Femur (tissue), 1 donor: ENCODE results near the gene PNMA6E.

Source experiments
- DNase-seq: peaks from one replicate; pipeline ENCODE4 v3.0.0-alpha.2; 2017

Gene PNMA6E

DNA sequence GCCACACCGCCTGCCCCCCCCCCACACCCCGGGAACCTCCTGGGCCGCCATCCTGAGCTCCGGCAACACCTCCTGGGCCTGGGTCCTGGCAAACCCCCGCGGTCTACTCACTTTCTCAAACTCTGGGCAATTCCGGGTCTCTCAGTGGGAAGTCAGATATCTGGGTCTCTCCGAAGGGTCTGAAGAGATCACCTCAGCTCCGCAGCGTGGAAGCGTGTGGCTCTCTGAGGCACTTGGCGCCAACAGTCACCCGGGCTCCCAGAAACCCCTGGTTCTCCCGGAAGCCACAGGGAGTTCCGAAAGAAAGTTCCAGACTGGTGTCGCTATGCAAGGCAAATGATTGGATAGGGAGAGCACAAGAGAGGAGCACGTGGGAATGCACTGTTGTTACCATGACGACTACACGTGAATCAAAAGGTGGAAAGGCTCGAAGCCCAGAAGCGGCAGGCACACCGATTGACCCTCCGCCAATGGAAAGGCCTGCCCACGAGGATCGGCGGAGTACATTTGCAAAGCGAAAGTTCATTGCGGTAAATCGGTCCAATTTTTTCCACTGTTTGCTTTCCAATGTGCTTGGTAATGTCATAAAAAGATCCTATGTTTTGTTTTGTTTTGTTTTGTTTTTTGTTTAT is at the start of gene PNMA6E:
Gene PNMA6E, minus strand, starts transcription at position 218 of the 632 bp plus-strand sequence. CDS start 2,501 bp downstream, outside the sequence.
- DNase-seq, result no peak

DNA sequence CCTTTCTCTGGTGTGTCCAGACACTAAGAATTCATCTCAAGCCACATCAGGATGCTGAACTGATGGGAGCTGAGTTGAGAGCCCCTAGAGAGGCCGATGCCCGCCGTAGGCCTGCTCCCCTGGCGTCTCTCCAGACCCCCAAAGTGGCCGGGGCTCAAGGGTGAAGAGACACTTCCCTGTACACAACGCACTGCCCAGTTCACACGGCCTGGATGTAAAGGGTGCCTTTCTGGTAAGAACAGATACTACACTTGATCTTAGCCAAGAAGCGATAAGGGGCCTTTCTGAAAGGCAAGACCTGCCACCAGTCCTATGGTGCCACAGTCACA is 49.8 kb upstream of the PNMA6E start:
- peak; percentile 14 for DNase-seq

DNA sequence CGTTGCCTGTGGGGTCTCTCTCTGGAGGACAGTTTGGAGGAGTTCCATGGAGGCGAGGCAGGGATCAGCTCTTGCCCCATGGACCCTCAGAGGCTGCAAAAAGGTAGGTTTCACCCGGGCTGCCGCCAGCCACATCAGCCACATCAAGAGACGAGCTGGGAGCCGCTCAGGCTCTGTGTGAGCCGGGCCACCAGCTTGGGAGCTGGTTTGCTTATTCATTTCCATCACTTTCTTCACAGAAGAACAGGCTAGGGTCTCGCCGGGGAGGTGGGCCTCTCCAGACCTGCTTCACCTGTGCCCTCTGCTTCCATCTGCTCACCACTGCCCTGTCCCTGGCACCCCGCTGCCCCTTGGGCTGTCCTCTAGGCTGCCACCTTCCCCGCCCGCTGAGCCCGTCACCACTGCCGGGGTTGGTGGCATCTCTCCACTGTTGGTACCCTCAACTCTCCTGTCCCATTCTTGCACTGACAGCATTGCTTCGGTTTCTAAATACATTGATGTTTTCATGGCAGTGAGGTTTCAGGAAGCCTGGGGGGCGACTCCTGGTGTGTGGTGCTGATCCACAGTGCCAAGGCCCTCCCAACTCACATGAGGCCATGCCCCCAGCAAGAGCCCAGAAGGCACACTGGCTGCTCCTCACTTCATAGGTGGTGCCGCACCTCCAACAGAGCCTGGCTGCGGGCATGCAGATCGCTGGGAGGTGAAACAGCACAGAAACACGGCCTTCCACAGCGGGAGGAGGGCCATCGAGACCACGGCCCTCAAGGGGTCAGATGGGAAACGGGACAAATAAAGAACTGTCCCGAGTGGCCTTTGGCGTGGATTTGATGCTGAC is 49.2 kb upstream of the PNMA6E start:
- no peak for DNase-seq

DNA sequence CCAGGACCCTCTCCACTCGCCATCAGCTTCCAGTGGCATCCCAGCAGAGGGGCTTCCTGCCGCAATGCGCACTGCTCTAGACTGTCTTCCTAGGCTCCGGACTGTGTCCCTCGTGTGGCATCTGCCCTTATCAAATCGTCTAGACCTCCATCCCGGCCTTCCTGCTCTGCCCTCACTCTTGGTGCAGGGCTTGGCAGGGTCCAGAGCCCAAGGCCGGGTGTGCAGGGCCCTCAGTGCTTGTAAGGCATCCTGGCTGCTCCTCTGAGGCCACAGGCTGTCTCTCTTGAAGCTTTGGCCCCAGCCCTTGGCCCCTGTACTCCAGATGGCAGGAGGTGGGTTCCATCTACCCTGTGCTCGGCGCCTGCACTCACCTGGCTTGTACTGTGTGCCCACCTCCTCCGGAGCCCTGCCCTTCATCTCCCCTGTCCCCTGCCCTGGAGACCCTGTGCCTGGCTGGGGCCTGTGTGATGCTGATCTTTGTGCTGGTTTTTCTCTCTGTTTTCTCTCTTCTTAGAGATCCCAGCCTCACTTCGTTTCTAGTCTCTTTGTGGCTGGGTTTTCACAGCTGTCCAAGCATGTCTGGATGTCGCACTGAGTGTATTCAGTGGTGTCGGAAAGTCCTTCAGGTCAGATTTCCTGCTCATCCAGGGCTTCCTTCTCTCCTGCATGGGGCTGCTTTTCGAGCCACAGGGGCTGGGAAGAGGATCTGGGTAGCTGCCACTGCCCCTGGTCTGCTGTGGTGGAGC is 48.4 kb upstream of the PNMA6E start:
- no peak for DNase-seq

DNA sequence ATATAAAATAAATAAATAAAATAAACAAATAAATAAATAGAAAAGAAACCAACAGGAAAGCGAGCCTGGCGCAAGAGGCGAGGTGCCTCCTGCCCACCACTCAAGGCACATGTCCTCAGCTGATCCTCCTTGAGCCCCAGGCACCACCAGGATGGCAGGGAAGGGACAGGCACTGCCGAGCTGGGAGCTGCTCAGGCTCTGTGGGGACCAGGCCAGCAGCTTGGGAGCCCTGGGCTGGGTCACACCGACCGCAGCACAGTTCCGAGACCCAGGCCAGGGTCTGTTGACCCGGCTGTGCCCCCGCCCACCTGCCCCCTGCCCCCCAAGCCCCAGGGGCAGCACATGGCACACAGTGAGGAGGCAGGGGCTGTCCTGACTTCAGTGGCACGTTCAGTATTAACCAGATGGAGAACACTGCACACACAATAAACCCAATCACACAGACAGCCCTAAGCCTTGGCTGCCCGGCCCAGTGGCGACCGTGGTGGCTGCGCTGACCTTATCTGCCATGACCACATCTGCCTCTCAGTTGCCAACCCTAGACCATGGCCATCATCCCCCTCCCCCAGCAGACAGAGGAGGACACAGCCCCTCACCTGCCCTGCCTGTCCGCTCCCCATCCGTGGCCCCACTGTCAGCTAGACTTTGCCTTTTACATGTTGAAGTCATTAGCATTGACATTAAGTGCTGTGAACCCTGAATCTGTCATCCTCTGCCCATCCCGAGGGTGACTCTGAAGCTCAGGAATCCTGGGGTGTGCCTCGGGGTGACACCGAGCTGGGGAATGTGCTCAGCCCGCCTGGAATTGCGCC is 47.6 kb upstream of the PNMA6E start:
- no peak for DNase-seq

DNA sequence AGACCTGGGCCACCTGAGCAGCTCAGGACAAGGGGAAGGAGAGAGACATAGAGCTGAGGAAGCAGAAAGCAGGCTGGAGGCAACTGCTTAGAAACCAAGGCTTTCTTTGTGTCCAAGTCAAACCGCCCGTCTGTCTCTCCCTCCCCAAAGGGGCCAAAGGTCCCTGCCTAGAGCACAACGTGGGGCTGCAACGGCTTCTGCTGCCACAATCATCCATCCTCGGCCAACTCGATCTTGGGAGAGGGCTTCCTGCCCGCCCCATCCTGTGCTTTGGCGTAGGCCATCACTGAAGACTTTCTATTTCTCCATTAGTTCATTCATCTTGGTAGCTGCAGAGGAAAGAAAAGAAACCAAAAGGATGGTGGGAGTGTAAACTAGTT is 46.4 kb upstream of the PNMA6E start:
- DNase-seq, result no peak

DNA sequence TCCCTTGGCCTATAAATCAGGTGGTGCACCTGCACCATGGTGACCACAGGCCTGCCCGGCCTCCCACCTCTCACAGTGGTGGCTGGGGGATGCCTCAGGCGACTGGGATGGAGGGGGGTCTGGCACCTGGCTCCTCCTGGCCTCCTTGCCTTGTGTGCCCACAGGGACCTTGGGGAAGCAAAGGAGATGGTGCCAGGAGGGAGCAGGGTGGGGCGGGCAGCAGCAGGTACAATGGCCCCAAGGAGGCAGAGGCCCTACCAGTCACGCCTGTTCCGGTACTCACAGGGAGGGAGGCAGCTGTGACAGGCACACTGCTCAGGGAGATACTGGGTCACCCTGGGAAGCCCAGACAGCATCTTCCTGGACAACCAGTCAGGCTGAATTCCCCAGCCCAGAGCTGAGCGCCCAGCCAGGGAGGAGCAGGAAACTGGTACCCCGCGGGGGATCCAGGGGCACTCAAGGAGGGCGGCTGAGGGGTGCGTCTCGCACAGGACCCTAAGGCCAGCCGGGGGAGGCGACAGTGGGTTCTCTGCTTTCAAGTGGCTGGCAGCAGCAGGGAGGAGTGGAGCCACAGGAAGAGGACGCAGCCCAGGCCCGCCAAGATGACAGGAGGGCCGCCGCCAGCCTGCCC is 45.9 kb upstream of the PNMA6E start:
- DNase-seq, result no peak

DNA sequence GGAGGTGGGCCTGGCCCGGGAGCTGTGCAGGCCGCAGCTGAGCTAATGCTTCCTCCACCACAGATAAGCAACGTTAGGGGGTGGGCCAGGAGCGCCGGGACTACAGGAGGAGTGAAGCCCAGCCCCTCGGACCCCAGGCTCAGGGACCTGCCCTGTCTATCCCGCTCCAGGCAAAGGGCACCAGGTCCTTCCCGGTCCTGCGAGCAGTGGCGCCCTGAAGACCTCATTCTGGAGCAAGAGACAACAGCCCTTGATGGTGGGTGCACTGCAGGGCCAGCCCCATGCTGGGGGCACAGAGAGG is 45.4 kb upstream of the PNMA6E start:
- no peak for DNase-seq

DNA sequence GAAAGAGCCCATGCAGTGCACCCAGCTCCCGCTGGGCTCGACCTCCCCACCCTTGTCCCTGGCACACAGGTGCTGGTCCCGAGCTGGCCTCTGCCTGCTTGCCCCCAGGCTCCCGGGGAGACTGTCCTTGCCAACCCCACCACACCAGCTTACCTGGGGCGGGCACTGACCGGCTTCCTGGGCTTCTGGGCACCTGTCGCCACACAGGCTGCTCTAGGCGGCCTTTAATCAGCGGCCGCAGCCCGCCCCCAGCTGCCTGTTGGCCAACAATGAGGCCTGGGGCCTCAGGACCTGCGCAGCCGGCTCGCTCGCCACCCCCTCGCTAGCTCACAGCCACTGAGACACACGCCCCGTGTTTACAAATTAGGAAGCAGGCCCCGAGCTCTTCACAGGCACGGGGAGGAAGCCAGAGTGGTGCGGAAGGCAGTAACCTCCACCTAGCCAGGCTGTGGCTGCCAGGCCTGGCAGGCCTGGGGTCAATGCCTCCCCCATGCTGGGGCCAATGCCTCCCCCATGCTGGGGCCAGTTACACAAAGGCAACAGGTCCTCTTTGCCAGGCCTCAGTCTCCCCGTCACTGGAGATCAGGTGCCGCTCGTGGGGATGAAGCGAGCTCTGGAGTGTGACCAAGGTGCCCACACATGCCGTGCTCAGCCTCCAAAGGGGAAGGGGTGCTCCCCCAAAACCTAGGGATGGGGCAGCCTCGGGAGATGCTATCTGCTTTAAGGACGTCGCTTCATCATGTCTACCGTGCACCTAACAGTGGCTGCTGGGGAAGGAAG is 44.9 kb upstream of the PNMA6E start, which contains the start of gene TREX2:
Gene TREX2, minus strand, starts transcription at position 201 of the 780 bp plus-strand sequence. CDS start 626 bp downstream, outside the sequence.
- DNase-seq, result no peak

DNA sequence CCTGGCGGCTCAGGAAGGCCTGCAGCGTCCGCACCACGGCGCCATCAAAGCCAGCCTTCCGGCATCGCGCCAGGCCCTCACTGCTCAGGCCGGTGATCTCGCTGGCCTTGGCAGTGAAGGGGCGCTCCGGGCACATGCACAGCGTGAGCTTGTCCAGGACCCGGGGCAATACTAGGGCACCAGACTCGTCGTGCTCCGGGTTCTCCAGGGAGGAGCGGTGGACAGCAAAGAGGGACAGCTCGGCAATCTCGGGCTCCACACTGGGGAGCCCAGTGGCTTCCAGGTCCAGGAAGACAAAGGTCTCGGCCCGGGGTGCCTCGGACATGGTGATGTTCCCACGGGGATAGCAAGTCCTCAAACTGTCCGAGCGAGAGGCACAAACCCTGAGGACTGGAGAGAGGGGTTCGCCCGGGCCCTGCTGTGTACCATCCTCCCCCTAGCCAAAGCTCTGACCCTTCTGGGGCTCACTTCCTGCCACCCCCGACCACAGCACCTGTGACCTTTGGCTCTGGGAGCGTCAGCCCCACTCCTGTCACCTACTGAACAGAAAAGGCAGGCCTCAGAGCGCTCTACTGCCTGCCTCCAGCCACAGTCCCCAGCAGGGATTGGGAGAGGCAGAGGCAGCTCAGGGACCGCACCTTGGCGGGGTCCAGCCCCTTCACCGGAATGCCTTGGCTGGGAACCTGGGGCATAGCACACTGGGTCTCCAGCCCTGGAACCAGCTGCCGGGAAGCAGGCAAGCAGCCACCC is 44.1 kb upstream of the PNMA6E start:
- DNase-seq, result no peak

DNA sequence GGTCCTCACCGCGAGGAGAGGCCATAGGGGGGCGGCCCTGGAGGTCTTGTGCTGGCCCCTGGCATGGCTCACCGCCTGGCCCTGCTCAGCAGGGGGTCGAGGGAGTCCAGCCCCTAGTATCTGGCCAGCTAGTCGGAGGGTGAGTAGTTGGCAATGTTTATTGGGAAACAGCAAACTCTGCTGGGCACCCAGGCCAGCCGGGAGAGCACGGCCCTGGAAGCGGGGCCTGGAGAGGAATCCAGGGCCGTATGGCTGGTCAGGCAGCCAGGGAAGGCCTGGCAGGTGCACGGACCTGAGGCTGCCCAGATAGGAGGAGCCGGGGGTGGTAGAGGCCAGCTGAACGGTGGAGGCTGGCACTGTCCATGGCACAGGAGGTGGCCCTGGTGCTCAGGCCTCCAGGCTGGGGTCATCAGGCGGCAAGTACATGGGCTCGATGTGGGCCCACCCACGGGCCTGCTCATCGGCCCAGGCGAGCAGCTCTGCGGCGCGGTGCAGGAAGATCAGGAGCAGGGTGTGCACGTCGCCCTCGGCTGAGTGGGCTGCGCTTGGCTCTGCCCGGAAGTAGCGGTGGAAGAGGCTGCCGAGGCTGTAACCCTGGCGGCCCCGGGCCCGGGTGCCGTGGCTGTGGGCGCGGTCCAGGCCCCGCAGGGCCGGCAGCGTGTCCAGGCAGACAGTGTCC is 43.3 kb upstream of the PNMA6E start:
- DNase-seq, result no peak

DNA sequence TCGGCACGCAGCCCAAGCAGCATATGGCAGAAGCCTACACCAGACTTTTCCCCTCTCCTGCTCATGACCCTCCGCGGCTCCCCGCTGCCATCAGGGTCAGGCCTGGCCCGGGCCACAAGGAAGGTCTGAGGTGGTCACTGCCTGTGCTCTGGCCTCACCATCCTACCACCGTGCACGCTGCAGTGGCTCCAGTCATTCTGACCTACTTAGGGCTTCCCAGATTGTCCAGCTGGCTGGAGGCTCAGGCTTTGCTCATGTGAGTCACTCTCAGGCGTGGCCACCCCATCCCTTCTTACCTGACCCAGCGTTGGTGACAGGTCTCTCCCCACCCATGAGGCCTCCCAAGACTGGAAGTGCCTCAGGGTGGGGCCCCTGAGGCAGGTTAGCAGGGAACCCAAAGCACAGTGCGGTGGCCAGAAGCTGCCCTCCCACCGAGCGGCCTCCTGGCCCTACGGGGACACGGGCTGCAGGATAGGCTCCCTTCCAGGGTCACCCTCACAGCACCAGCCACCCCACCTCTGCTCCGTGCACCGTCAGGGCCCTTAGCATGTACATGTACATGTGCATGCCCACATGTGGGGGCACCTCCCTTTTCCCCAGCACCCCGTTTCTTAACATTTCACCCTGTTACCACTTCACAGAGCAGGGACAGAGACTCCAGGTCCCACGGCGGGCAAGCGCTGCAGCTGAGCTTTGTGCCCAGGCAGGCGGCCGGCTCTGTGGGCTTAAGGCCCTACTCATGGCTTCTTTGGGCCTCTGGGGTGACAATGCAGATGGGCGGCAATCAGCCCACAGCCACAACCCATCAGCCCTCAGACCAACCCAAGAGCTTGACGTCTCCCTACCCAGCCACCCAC is 42.6 kb upstream of the PNMA6E start:
- DNase-seq, result no peak

DNA sequence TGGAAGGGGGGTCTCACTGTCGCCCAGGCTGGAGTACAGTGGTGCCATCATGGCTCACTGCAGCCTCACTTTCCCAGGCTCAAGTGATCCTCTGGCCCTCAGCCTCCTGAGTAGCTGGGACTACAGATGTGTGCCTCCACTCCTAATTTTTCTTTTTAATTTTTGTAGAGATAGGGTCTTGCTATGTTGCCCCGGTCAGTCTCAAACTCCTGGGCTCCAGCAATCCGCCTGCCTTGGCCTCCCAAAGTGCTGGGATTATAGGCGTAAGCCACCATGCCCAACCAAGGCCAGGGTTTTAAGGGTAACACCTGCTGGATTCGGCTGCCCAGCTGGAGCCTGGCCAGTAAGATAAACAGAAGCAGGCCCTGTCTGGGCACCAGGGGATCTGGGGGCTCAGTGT is 41.3 kb upstream of the PNMA6E start:
- DNase-seq, result no peak

DNA sequence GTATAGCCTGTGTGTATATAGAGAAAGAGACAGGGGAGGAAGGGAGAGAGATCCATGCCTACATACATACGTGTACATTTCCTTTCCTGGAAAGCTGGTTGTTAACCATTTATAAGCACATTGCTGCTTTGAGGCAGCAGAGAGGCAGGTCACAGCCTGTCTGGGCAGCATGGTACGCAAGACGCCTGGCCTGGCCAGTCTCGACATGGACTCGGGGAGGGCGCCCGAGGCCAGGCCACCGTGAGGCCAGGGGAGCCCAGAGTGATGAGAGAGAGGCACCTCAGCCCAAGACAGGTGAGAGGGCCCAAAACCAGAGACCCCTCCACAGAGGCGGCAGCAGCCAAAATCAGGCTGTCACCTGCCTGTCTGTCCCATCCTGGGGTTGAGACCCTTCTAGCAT is 40.8 kb upstream of the PNMA6E start:
- DNase-seq, result no peak

DNA sequence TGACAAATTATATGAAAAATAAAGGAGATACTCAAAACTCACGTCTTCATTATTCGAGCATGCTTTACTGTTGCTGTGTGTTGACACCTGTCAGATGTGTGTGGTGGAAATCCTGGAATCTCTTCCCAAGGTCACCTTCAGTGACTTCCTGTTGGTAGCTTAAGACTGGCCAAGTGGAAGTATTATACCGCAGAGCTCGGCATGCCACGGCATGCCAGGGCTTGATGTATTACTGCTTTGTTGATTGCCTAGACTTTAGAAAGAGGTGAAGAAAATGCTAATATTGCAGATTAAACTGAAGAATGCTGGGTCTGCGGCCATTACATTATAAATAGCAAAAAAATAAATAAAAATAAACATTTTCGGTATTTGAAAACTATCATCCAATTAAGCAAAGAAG is 40.1 kb upstream of the PNMA6E start:
- no peak for DNase-seq

DNA sequence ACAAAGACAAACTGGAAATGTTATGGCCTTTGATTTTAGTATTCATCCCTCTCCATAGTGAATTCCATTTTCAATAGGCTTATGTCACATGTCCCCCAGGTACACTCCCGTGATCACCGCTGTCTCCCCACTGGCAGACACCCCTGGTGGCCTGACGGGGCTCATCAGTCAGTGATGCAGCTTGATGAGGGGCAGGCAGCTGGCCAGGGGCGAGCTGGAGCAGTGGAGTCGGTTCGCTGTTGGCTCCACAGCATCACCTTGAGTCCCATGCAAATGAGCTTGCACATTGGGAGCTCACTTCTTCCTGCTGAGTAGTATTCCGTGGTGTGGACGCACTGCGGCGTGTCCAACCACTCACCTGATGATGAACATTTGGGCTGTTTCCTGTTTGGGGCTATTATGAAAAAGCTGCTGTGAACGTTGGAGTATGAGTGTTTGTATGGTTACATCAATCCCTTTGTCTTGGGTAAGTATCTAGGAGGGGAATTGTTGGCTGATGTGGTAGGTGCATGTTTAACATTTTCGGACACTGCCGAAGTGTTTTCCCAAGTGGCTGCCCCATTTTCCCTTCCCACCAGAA is 39.5 kb upstream of the PNMA6E start:
- no peak for DNase-seq

DNA sequence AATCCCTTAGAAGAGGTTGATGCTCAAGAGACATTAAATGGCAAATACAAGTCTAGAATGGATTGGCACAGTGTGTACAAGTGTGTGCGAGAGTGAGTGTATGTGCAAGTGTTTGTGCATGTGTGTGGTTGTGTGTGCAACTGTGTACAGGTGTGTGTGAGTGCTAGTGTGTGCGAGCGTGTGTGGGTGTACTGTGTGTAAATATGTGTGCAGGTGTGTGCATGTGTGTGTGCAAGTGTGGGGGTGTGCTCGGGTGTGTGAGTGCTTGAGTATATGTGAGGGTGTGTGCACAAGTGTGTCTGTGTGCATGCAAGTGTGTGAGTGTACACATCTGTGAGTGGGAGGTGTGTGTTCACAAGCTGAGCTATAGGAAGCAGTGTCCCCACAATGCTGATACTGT is 38.8 kb upstream of the PNMA6E start:
- DNase-seq, result no peak

DNA sequence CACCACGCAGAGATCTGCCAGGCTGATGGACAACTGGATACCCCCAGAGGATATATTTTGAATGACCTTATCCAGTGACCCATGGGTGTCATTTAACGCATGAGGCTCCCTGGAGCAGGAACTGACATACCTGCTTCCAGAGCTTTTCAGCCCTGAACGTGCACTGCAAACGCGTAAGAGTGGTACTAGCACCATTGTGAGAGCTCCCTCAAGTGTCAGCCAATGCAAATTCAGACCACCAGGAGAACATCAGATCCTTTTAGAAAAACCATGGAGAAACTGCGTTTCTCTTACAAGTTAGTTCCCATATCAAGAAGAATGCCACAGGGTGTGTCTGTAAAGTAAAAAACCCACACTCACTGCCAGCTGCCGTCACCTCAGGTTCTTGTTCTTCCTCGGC is 37.4 kb upstream of the PNMA6E start:
- DNase-seq, result no peak

DNA sequence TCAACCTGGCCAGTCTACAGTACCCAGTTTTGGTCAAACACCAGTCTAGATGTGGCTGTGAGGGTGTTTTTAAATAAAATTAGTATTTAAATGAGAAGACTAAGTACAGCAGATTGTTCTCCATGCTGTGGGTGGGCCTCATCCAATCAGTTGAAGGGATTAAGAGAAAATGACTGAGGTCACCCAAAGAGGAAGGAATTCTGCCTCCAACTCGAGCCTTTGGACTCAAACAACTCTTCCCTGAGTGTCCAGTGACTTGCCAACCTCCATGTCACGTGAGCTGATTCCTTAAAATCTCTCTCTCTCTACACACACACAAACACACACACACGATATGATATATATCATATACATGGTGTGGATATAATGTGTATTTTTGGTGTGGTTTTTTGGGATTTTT is 34.7 kb upstream of the PNMA6E start:
- DNase-seq, result no peak
